Erythroblast (primary cell): ENCODE measurements around the gene ECI1.

ENCODE experiments used
- GATA1 ChIP-seq: IDR thresholded peaks from 2 replicates; pipeline ENCODE4 v1.6.1; 2011; ENCODE audit warnings: low read depth, mild to moderate bottlenecking, control low read depth, low read length, moderate library complexity
- POLR2A ChIP-seq: IDR thresholded peaks from 2 replicates; pipeline ENCODE4 v1.6.1; 2011; ENCODE audit warnings: mild to moderate bottlenecking, low read length

- TF ChIP-seq POLR2A, result no peak
- TF ChIP-seq GATA1, result no peak
Observed at GRCh38 chr16:2233046-2233775, 18.2 kb downstream of the ECI1 start.
